Upper lobe of right lung (tissue), 1 donor: ENCODE measurements around the gene ZFP28. TPM values are rescaled to one million over a fixed set of nuclear protein-coding genes. Genes with fewer than 3 reads are reported as not detected.

Source experiments
- ATAC-seq: fragments of 200-7000 bp; cut with Tn5 transposase; one replicate; pipeline ENCODE4 v1.9.1; 2020; ENCODE audit warnings: mild to moderate bottlenecking, moderate library complexity
- DNase-seq: peaks from one replicate; pipeline ENCODE4 v3.0.0-alpha.2; 2020
- H3K27ac ChIP-seq: fragments of 200-600 bp; one replicate; pipeline ENCODE4 v1.8.0; 2022
- H3K27me3 ChIP-seq: fragments of 200-600 bp; one replicate; pipeline ENCODE4 v1.8.0; 2022; ENCODE audit warnings: mild to moderate bottlenecking
- H3K36me3 ChIP-seq: fragments of 200-600 bp; one replicate; pipeline ENCODE4 v1.8.0; 2022
- H3K4me1 ChIP-seq: fragments of 200-600 bp; one replicate; pipeline ENCODE4 v1.8.0; 2022
- H3K4me3 ChIP-seq: fragments of 200-600 bp; one replicate; pipeline ENCODE4 v1.8.0; 2022; ENCODE audit warnings: mild to moderate bottlenecking
- H3K9me3 ChIP-seq: fragments of 200-600 bp; one replicate; pipeline ENCODE4 v1.8.0; 2022
- intact Hi-C: fragments of 100-400 bp; cut with DNase I; formaldehyde crosslinking; loops from one replicate; pipeline ENCODE4 v1.11.0; 2022
- total RNA-seq: library from RNA; stranded (reverse); fragmentation: NEBNext Ultra II Directional; extraction: Animal tissue kit (Norgen Biotek cat#: 25700); gene quantifications from one replicate; pipeline ENCODE4 v1.2.1, GENCODE V29; 2021
- TF ChIP-seq, protein P1 (sequence below): fragments of 200-600 bp; IDR thresholded peaks from one replicate; pipeline ENCODE4 v1.8.0; 2022; ENCODE audit warnings: antibody characterized with exemption
- donor health status: DM: no; HTN: yes; CAD: no; lungs with severe emphysema.

Gene ZFP28
- total RNA-seq, 1 donor from 2014 or later: 7.1 TPM

DNA sequence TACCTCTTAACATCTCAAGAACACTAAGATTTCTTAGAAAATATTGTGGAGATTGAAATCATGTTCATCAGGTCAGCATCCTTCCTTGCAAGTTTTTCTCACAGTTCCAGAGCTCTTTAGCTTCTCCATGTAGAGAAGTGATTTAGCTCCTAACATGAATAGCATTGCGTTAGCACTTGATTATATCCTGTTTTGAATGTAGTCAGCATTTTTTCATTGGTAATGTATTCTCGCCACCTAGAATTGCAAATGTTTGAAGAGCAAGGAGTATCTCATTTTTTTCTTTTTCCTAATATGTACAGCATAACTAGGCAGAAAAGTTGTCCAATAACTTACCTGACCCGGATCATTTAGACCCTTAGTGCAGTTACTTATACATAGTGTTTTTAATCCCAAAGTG is 35.2 kb downstream of the ZFP28 start:
- DNase-seq: no peak
- Histone ChIP-seq H3K4me3 (no peak overlapping the region), H3K4me1 (no peaks in the 10 kb centered on the region), H3K27ac (no peak overlapping the region), H3K27me3 (no peaks in the 10 kb centered on the region), H3K9me3 (peaks cover 89% of the 10 kb centered on the region), H3K36me3 (peaks cover 38% of the 10 kb centered on the region)
- TF ChIP-seq, protein P1, sequence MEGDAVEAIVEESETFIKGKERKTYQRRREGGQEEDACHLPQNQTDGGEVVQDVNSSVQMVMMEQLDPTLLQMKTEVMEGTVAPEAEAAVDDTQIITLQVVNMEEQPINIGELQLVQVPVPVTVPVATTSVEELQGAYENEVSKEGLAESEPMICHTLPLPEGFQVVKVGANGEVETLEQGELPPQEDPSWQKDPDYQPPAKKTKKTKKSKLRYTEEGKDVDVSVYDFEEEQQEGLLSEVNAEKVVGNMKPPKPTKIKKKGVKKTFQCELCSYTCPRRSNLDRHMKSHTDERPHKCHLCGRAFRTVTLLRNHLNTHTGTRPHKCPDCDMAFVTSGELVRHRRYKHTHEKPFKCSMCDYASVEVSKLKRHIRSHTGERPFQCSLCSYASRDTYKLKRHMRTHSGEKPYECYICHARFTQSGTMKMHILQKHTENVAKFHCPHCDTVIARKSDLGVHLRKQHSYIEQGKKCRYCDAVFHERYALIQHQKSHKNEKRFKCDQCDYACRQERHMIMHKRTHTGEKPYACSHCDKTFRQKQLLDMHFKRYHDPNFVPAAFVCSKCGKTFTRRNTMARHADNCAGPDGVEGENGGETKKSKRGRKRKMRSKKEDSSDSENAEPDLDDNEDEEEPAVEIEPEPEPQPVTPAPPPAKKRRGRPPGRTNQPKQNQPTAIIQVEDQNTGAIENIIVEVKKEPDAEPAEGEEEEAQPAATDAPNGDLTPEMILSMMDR: no peak
- no peak for ATAC-seq
- intact Hi-C loops: no loop called here

GRCh38 chr19:56577719-56578602 is 39.2 kb downstream of the ZFP28 start:
- Histone ChIP-seq H3K4me3 (no peak overlapping the region), H3K9me3 (peaks cover 99% of the 10 kb centered on the region), H3K27me3 (no peaks in the 10 kb centered on the region), H3K36me3 (peaks cover 8% of the 10 kb centered on the region), H3K27ac (no peak overlapping the region), H3K4me1 (no peaks in the 10 kb centered on the region)
- DNase-seq: no peak
- TF ChIP-seq, protein P1: no peak
- no peak for ATAC-seq
- intact Hi-C loops: no loop called here

- Histone ChIP-seq H3K36me3 (no peaks in the 10 kb centered on the region), H3K4me1 (peaks cover 7% of the 10 kb centered on the region), H3K9me3 (no peaks in the 10 kb centered on the region), H3K27ac (no peak overlapping the region), H3K4me3 (peak overlapping the region; percentile 91), H3K27me3 (no peaks in the 10 kb centered on the region)
- ATAC-seq (no peak), DNase-seq (no peak)
- intact Hi-C loops: no loop called here
- TF ChIP-seq, protein P1: no peak
Observed at GRCh38 chr19:56594446-56594782, 55.7 kb downstream of the ZFP28 start.

- H3K27me3 ChIP-seq: no peaks in the 10 kb centered on the region
- peak within 1 kb of the TSS; percentile 91 for H3K4me3 ChIP-seq
- TF ChIP-seq, protein P1: no peak
- peaks cover 7% of the 10 kb centered on the region for H3K4me1 ChIP-seq
- peak within 1 kb of the TSS; percentile 51 for H3K27ac ChIP-seq
- intact Hi-C loops: no loop called here
- ATAC-seq (peak; percentile 98), DNase-seq (peak; percentile 94)
- H3K9me3 ChIP-seq: no peaks in the 10 kb centered on the region
- H3K36me3 ChIP-seq: no peaks in the 10 kb centered on the region
Observed at GRCh38 chr19:56594783-56595547, 56.2 kb downstream of the ZFP28 start, which contains the start of gene ZNF71. ZNF71 (plus strand) TSS chr19:56595302; CDS start chr19:56601559, 6,257 bp downstream.

DNA sequence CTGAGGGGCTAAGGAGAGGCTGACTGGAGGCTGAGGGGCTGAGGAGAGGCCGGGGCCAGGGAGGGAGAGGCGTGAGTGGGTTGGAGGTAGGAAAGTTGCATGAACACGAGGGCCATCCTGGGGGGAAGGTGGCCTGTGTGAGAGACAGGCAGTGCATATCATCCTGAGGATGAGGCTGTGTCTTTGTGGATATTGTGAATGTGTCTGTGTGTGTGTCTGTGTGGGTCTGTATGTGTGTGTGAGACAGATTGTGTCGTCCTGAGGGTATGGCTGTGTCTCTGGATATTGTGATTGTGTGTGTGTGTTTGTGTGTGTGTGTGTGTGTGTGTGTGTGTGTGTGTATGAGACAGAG is 56.8 kb downstream of the ZFP28 start:
- peak; percentile 39 for ATAC-seq
- H3K4me1 ChIP-seq: peaks cover 7% of the 10 kb centered on the region
- intact Hi-C loops: no loop called here

More for the DNA sequence above, 56.8 kb downstream of the ZFP28 start:
- peak overlapping the region; percentile 51 for H3K27ac ChIP-seq
- DNase-seq: no peak
- H3K27me3 ChIP-seq: no peaks in the 10 kb centered on the region
- H3K4me3 ChIP-seq: peak overlapping the region; percentile 91
- H3K9me3 ChIP-seq: no peaks in the 10 kb centered on the region
- TF ChIP-seq, protein P1: no peak
- peaks cover under 1% of the 10 kb centered on the region for H3K36me3 ChIP-seq
